Left kidney (tissue), 2 donors: ENCODE data around the gene CSGALNACT2. TPM values are rescaled to one million over a fixed set of nuclear protein-coding genes. Genes with fewer than 3 reads are reported as not detected.
"Not testable (repeated sequence)": the region's sequence is repeated elsewhere in the genome, so short reads cannot be mapped to it uniquely, and the experiment has no call there.

Source experiments
- DNase-seq: peaks from one replicate; pipeline ENCODE4 v3.0.0-alpha.2; 2013
- polyA plus RNA-seq: library from polyadenylated mRNA; unstranded; fragments of 120-200 nt; gene quantifications from one replicate; pipeline ENCODE4 v1.2.1, GENCODE V29; 2013; ENCODE audit not compliant: insufficient read length

Gene CSGALNACT2
- polyA plus RNA-seq, 1 donor: 26.5 TPM

- no peak for DNase-seq
Observed at GRCh38 chr10:43141421-43141820, 3.2 kb downstream of the CSGALNACT2 start.

GRCh38 chr10:43145311-43145710, 7.1 kb downstream of the CSGALNACT2 start:
- no peak for DNase-seq

- DNase-seq: not testable (repeated sequence)
Observed at GRCh38 chr10:43145936-43146335, 7.7 kb downstream of the CSGALNACT2 start.

GRCh38 chr10:43151371-43151770, 13.1 kb downstream of the CSGALNACT2 start:
- no peak for DNase-seq

- no peak for DNase-seq
Observed at GRCh38 chr10:43153901-43154300, 15.7 kb downstream of the CSGALNACT2 start.

GRCh38 chr10:43155221-43155620, 17.0 kb downstream of the CSGALNACT2 start:
- no peak for DNase-seq

GRCh38 chr10:43155741-43156140, 17.5 kb downstream of the CSGALNACT2 start:
- DNase-seq: no peak

- no peak for DNase-seq
Observed at GRCh38 chr10:43156590-43157341, 18.5 kb downstream of the CSGALNACT2 start.

GRCh38 chr10:43158636-43159035, 20.4 kb downstream of the CSGALNACT2 start:
- DNase-seq: no peak

- no peak for DNase-seq
Observed at GRCh38 chr10:43160046-43160920, 22.0 kb downstream of the CSGALNACT2 start.

GRCh38 chr10:43160921-43161255, 22.6 kb downstream of the CSGALNACT2 start:
- DNase-seq: no peak

GRCh38 chr10:43162604-43163003, 24.4 kb downstream of the CSGALNACT2 start:
- DNase-seq: no peak

- no peak for DNase-seq
Observed at GRCh38 chr10:43166207-43166879, 28.1 kb downstream of the CSGALNACT2 start.

- DNase-seq: no peak
Observed at GRCh38 chr10:43166880-43167497, 28.7 kb downstream of the CSGALNACT2 start.

GRCh38 chr10:43167498-43167889, 29.2 kb downstream of the CSGALNACT2 start:
- no peak for DNase-seq

- no peak for DNase-seq
Observed at GRCh38 chr10:43170491-43170890, 32.2 kb downstream of the CSGALNACT2 start.

- no peak for DNase-seq
Observed at GRCh38 chr10:43172645-43173044, 34.4 kb downstream of the CSGALNACT2 start.

- DNase-seq: no peak
Observed at GRCh38 chr10:43173120-43173519, 34.9 kb downstream of the CSGALNACT2 start.

GRCh38 chr10:43174969-43175368, 36.7 kb downstream of the CSGALNACT2 start:
- DNase-seq: no peak

- no peak for DNase-seq
Observed at GRCh38 chr10:43176271-43176670, 38.0 kb downstream of the CSGALNACT2 start.

GRCh38 chr10:43177595-43177994, 39.4 kb downstream of the CSGALNACT2 start:
- no peak for DNase-seq

GRCh38 chr10:43181146-43181545, 42.9 kb downstream of the CSGALNACT2 start:
- DNase-seq: no peak
